Measurements from ENCODE around the gene GRPEL1. TPM values are rescaled to one million over a fixed set of nuclear protein-coding genes. Genes with fewer than 3 reads are reported as not detected.
A peak's percentile ranks its signal among the peaks of the same experiment; 100 is the strongest.

GRPEL1 gene
- total and polyA plus RNA-seq, 7 donors: 41.4 to 151 (median 58.3) TPM

DNA sequence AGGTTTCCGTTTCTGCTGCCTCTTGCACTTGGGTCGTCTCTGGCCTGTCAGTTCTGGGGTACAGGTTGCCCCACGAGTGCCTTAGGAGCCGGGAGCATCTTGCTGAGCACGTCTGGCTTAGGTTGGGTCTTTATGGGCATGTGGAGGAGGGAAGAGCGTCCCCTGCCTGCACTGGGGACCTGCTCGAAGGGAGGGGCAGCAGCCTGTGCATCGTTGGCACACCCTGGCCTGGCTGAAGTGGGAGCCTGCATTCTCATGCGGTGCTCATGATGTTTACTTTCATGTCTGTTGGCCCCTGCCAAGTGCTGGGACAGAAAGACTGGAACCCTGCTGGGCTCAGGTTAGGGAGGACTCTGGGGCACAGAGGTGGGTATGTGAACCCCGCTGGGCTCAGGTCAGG, 48.5 kb downstream of the GRPEL1 start:
- ATAC-seq (no peak), DNase-seq (no peak)
- no peaks in the 10 kb centered on the region for H3K4me1 ChIP-seq
- no peaks in the 10 kb centered on the region for H3K27me3 ChIP-seq (ENCODE audit: insufficient read depth in 3 of 3, low read length in 2 of 3)
- intact Hi-C loops (cut with DNase I): no loop called here
- H3K27ac ChIP-seq: no peak overlapping the region
- no peaks in the 10 kb centered on the region for H3K9me3 ChIP-seq
- H3K4me3 ChIP-seq: no peak overlapping the region
- 71 to 84% (median 83%) methylated on average over 10 of the region's 10 CpGs for WGBS, 3 donors
- TF ChIP-seq, protein P1, sequence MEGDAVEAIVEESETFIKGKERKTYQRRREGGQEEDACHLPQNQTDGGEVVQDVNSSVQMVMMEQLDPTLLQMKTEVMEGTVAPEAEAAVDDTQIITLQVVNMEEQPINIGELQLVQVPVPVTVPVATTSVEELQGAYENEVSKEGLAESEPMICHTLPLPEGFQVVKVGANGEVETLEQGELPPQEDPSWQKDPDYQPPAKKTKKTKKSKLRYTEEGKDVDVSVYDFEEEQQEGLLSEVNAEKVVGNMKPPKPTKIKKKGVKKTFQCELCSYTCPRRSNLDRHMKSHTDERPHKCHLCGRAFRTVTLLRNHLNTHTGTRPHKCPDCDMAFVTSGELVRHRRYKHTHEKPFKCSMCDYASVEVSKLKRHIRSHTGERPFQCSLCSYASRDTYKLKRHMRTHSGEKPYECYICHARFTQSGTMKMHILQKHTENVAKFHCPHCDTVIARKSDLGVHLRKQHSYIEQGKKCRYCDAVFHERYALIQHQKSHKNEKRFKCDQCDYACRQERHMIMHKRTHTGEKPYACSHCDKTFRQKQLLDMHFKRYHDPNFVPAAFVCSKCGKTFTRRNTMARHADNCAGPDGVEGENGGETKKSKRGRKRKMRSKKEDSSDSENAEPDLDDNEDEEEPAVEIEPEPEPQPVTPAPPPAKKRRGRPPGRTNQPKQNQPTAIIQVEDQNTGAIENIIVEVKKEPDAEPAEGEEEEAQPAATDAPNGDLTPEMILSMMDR (IDR thresholded peaks at IDR 0.05): no peak
- H3K36me3 ChIP-seq (ENCODE audit: insufficient read depth in 1 of 2, low read depth in 1 of 2): peaks cover 0 to 84% of the 10 kb centered on the region in 2 donors

DNA sequence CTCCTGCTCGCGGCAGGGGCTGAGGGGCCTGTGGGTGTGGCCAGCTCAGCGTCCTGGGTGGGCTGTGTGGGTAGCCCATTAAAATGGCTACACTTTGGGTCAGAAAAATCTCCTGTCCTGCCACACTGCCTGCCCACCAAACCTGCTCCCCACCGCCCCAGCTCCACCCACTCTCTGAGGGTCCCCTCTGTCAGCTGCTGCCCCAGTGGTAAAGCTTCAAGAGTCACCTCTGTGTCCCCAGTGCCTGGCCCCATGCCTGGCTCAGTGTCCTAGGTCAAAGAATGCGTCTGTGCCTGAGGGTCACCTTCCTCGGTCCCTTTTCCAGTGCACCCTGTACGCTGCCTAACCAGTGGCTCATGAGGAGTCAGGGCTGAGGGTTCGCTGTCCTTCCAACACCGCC, 49.6 kb downstream of the GRPEL1 start:
- intact Hi-C loops (cut with DNase I): no loop called here
- H3K4me3 ChIP-seq: no peak overlapping the region
- no peaks in the 10 kb centered on the region for H3K9me3 ChIP-seq
- H3K27ac ChIP-seq: no peak overlapping the region
- H3K36me3 ChIP-seq (ENCODE audit: insufficient read depth in 1 of 2, low read depth in 1 of 2): peaks cover 0 to 84% of the 10 kb centered on the region in 2 donors
- TF ChIP-seq, protein P1 (IDR thresholded peaks at IDR 0.05): no peak
- DNase-seq: no peak
- 82 to 89% (median 87%) methylated on average over 8 to 9 of the region's 9 CpGs for WGBS, 3 donors
- ATAC-seq: peak in 1 of 4 donors; percentile 37
- no peaks in the 10 kb centered on the region for H3K27me3 ChIP-seq (ENCODE audit: insufficient read depth in 3 of 3, low read length in 2 of 3)
- no peaks in the 10 kb centered on the region for H3K4me1 ChIP-seq

DNA sequence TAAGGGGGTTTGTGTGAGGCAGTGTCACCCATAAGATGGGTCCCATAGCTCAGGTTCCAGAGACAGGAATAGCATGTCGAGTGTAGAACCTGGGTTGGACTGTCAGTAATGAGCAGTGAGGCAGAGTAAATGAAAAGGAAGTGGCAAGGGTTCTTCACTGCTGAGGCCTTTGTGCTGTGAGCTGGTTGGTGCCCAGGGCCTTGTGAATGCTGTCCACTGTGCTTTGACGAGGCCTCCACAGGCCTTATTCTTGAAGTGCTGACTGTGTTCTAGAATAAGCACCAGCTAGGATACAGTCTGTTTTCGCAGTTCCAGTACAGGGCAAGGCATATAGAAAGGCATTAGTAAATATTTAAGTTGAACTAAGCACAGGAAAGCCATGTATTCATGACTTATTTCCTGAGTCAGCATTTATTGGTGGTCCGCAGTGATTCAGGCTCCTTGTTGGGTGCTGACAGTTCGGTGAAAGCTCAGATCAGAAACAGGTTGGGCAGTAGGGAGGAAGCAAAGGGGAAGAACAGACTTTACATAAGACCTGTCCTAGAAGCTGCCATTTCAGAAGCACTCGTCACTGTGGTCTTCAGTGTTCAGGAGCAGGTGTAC, 50.3 kb downstream of the GRPEL1 start:
- no peak for DNase-seq
- 90 to 94% (median 92%) methylated on average over 6 of the region's 6 CpGs for whole genome bisulfite sequencing, 3 donors
- no peak for ATAC-seq
- H3K36me3 ChIP-seq (ENCODE audit: insufficient read depth in 1 of 2, low read depth in 1 of 2): peaks cover 0 to 85% of the 10 kb centered on the region in 2 donors
- no peak overlapping the region for H3K4me3 ChIP-seq
- intact Hi-C loops (cut with DNase I): no loop called here
- TF ChIP-seq, protein P1 (IDR thresholded peaks at IDR 0.05): no peak
- H3K9me3 ChIP-seq: no peaks in the 10 kb centered on the region
- no peaks in the 10 kb centered on the region for H3K27me3 ChIP-seq (ENCODE audit: insufficient read depth in 3 of 3, low read length in 2 of 3)
- H3K27ac ChIP-seq: no peak overlapping the region
- no peaks in the 10 kb centered on the region for H3K4me1 ChIP-seq

DNA sequence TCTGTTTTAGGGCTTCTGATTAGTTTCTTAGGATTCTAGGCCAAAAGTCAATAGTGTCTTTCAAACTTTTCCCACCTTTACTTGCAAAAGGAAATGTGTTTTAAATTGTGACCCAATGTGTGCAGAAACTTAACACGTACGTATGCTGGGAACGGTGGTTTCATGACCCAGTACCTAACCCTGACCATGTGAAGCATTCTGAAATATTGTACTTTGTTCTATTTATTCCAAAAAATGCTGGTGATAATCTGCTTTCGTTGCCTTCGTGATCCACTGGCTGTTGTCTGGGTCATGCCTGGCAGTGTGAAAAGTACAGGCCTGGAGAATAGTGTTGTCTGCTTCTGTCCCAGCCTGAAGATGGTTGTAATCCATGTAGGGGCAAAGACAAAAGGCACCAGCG, 51.4 kb downstream of the GRPEL1 start:
- no peaks in the 10 kb centered on the region for H3K27me3 ChIP-seq (ENCODE audit: insufficient read depth in 3 of 3, low read length in 2 of 3)
- no peak for ATAC-seq
- no peak overlapping the region for H3K27ac ChIP-seq
- intact Hi-C loops (cut with DNase I): no loop called here
- WGBS, 3 donors: 91 to 93% (median 92%) methylated on average over 6 of the region's 6 CpGs
- peaks cover 4% of the 10 kb centered on the region for H3K4me1 ChIP-seq
- no peak for DNase-seq
- peaks cover 0 to 85% of the 10 kb centered on the region in 2 donors for H3K36me3 ChIP-seq (ENCODE audit: insufficient read depth in 1 of 2, low read depth in 1 of 2)
- no peak overlapping the region for H3K4me3 ChIP-seq
- no peaks in the 10 kb centered on the region for H3K9me3 ChIP-seq
- TF ChIP-seq, protein P1 (IDR thresholded peaks at IDR 0.05): no peak

DNA sequence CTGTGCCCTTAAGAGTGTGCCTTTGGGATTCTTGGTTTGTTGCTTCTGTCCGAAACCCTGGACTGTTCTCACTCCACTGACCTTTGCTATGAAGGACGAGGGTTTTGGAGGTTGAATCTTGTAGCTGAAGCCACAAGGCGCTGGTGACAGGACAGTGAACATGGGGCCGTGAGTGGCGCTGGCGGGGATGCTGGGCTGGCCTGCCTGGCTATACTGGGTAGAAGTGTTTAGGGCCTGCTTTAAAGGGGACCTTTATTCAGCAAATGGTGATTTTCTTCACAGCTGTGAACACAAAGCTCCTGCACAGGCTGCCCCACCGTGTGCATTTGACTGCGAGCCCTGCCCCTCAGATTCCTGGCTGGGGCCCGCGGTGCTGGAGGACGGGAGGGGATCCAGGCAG, 51.8 kb downstream of the GRPEL1 start:
- intact Hi-C loops (cut with DNase I): no loop called here
- H3K36me3 ChIP-seq (ENCODE audit: insufficient read depth in 1 of 2, low read depth in 1 of 2): peaks cover 0 to 85% of the 10 kb centered on the region in 2 donors
- 71 to 81% (median 81%) methylated on average over 11 of the region's 11 CpGs for WGBS, 3 donors

More for the DNA sequence above, 51.8 kb downstream of the GRPEL1 start:
- H3K27me3 ChIP-seq (ENCODE audit: insufficient read depth in 3 of 3, low read length in 2 of 3): no peaks in the 10 kb centered on the region
- H3K27ac ChIP-seq: no peak overlapping the region
- DNase-seq: no peak
- no peaks in the 10 kb centered on the region for H3K9me3 ChIP-seq
- H3K4me3 ChIP-seq: no peak overlapping the region
- TF ChIP-seq, protein P1 (IDR thresholded peaks at IDR 0.05): no peak
- ATAC-seq: no peak
- peaks cover 4% of the 10 kb centered on the region for H3K4me1 ChIP-seq
